OCI-LY1 (cell line): ENCODE data around the gene FKRP.

Experiments used
- H2AFZ ChIP-seq: fragments of 200-600 bp; sonication (generic), shearing (Covaris generic); 2 replicates; pipeline ENCODE4 v1.6.0; 2014; ENCODE audit warnings: antibody characterized with exemption, mild to moderate bottlenecking, low read length
- H3F3A ChIP-seq: fragments of 200-600 bp; sonication (generic), shearing (Covaris generic); 2 replicates; pipeline ENCODE4 v1.6.0; 2014; ENCODE audit warnings: mild to moderate bottlenecking, antibody characterized with exemption, low read length, moderate library complexity; ENCODE audit not compliant: insufficient read depth
- H3K27ac ChIP-seq: fragments of 200-600 bp; sonication (generic); 2 replicates; pipeline ENCODE4 v1.5.1; 2014; ENCODE audit warnings: low read length, mixed run types, mild to moderate bottlenecking, low read depth; ENCODE audit not compliant: poor library complexity, severe bottlenecking
- H3K27me3 ChIP-seq: fragments of 200-600 bp; sonication (generic); 2 replicates; pipeline ENCODE4 v1.6.0; 2014; ENCODE audit warnings: antibody characterized with exemption, mild to moderate bottlenecking, low read length, moderate library complexity; ENCODE audit not compliant: insufficient read depth
- H3K36me3 ChIP-seq: fragments of 200-600 bp; sonication (generic); 2 replicates; pipeline ENCODE4 v1.6.1; 2014; ENCODE audit warnings: mild to moderate bottlenecking, antibody characterized with exemption, low read length, moderate library complexity, mixed read lengths; ENCODE audit not compliant: insufficient read depth
- H3K4me1 ChIP-seq: fragments of 200-600 bp; sonication (generic); 2 replicates; pipeline ENCODE4 v1.5.1; 2014; ENCODE audit warnings: mild to moderate bottlenecking, low read length, moderate library complexity; ENCODE audit not compliant: insufficient read depth, severe bottlenecking
- H3K4me2 ChIP-seq: fragments of 200-600 bp; sonication (generic), shearing (Covaris generic); 2 replicates; pipeline ENCODE4 v1.6.1; 2014; ENCODE audit warnings: low read length
- H3K4me3 ChIP-seq: fragments of 200-600 bp; sonication (generic); 2 replicates; pipeline ENCODE4 v1.5.1; 2014; ENCODE audit warnings: low read length, low read depth, mild to moderate bottlenecking, mixed read lengths; ENCODE audit not compliant: poor library complexity, severe bottlenecking
- H3K79me2 ChIP-seq: fragments of 200-600 bp; shearing (Covaris generic); 2 replicates; pipeline ENCODE4 v1.6.1; 2016; ENCODE audit warnings: mixed run types, low read length, mixed read lengths; ENCODE audit not compliant: insufficient read depth
- H3K9ac ChIP-seq: fragments of 200-600 bp; sonication (generic), shearing (Covaris generic); 2 replicates; pipeline ENCODE4 v1.6.1; 2014; ENCODE audit warnings: mild to moderate bottlenecking, low read length, mixed read lengths
- H3K9me2 ChIP-seq: fragments of 200-600 bp; sonication (generic), shearing (Covaris generic); 2 replicates; pipeline ENCODE4 v1.6.1; 2014; ENCODE audit warnings: low read depth, mild to moderate bottlenecking, low read length, mixed read lengths
- H3K9me3 ChIP-seq: fragments of 200-600 bp; shearing (Covaris generic); 2 replicates; pipeline ENCODE4 v1.6.1; 2014; ENCODE audit warnings: low read length, mixed read lengths
- H4K20me1 ChIP-seq: fragments of 200-600 bp; sonication (generic), shearing (Covaris generic); 2 replicates; pipeline ENCODE4 v1.6.0; 2016; ENCODE audit warnings: mild to moderate bottlenecking, low read length; ENCODE audit not compliant: insufficient read depth
- CTCF ChIP-seq: fragments of 200-600 bp; sonication (generic), shearing (Covaris generic); IDR thresholded peaks from 2 replicates; pipeline ENCODE4 v1.5.1; 2017; ENCODE audit warnings: mild to moderate bottlenecking, antibody characterized with exemption, low read length, moderate library complexity, mixed read lengths
- EZH2 ChIP-seq: fragments of 200-600 bp; sonication (generic), shearing (Covaris generic); IDR thresholded peaks from 2 replicates; pipeline ENCODE4 v1.8.0; 2017; ENCODE audit warnings: borderline replicate concordance, mixed run types, mild to moderate bottlenecking, antibody characterized with exemption, low read length, moderate library complexity, mixed read lengths

The FKRP gene

GRCh38 chr19:46797881-46798280 lies 52.0 kb downstream of the FKRP start:
- Histone ChIP-seq H3K4me3 (no peak overlapping the region), H3K79me2 (no peaks in the 10 kb centered on the region), H3K9ac (no peak overlapping the region), H4K20me1 (no peaks in the 10 kb centered on the region), H3F3A (no peaks in the 10 kb centered on the region), H3K36me3 (no peaks in the 10 kb centered on the region), H3K4me1 (no peaks in the 10 kb centered on the region), H3K27ac (no peak overlapping the region), H3K9me3 (no peaks in the 10 kb centered on the region), H2AFZ (no peak overlapping the region), H3K27me3 (peaks cover 8% of the 10 kb centered on the region; the same call in 1 of the 2 replicates), H3K9me2 (no peaks in the 10 kb centered on the region), H3K4me2 (no peak overlapping the region)
- TF ChIP-seq EZH2, result no peak
- TF ChIP-seq CTCF, result no peak

DNA sequence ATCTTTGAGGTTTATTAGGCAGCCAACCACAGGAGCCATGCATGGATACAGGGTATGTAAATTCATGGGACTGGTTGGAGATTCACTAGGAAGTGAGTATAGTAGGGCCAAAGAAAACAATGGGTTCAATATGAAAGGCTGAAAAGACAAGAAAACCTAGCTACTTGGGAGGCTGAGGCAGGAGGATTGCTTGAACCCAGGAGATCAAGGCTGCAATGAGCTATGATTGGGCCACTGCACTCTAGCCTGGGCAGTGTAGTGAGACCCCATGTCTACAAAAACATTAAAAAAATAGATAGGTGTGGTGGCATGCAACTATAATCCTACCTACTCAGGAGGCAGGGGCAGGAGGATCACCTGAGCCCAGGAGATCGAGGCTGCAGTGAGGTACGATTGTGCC lies 52.9 kb downstream of the FKRP start:
- Histone ChIP-seq H3K27ac (no peak overlapping the region), H3K9me3 (no peaks in the 10 kb centered on the region), H3K4me3 (no peak overlapping the region), H3K79me2 (no peaks in the 10 kb centered on the region), H3F3A (no peaks in the 10 kb centered on the region), H3K36me3 (no peaks in the 10 kb centered on the region), H3K4me1 (no peaks in the 10 kb centered on the region), H3K27me3 (peaks cover 8% of the 10 kb centered on the region; the same call in 1 of the 2 replicates), H3K9ac (no peak overlapping the region), H2AFZ (no peak overlapping the region), H3K9me2 (no peaks in the 10 kb centered on the region), H4K20me1 (no peaks in the 10 kb centered on the region), H3K4me2 (no peak overlapping the region)
- TF ChIP-seq EZH2, result no peak
- no peak for TF ChIP-seq CTCF

GRCh38 chr19:46802152-46802551 lies 56.3 kb downstream of the FKRP start:
- Histone ChIP-seq H3K9me3 (no peaks in the 10 kb centered on the region), H3K4me1 (no peaks in the 10 kb centered on the region), H2AFZ (no peak overlapping the region), H3K9ac (no peak overlapping the region), H4K20me1 (no peaks in the 10 kb centered on the region), H3K9me2 (no peaks in the 10 kb centered on the region), H3K4me3 (no peak overlapping the region), H3F3A (no peaks in the 10 kb centered on the region), H3K36me3 (no peaks in the 10 kb centered on the region), H3K27me3 (no peaks in the 10 kb centered on the region; the same call in 1 of the 2 replicates), H3K79me2 (no peaks in the 10 kb centered on the region), H3K4me2 (no peak overlapping the region), H3K27ac (no peak overlapping the region)
- no peak for TF ChIP-seq CTCF
- TF ChIP-seq EZH2, result no peak
